HG03439 (cell line): Measurements from ENCODE around the gene ENOX1.
"Not testable (repeated sequence)": the region's sequence is repeated elsewhere in the genome, so short reads cannot be mapped to it uniquely, and the experiment has no call there.

Experiments used
- ATAC-seq: cut with Tn5 transposase; IDR thresholded peaks from one replicate; pipeline ENCODE4 v1.9.1; 2021; ENCODE audit warnings: mild to moderate bottlenecking, moderate library complexity; ENCODE audit not compliant: unreplicated experiment

The ENOX1 gene

GRCh38 chr13:43185226-43185625 is 601.5 kb downstream of the ENOX1 start:
- ATAC-seq, result no peak

- ATAC-seq, result no peak
These were observed 605.9 kb downstream of the ENOX1 start for GRCh38 chr13:43180837-43181236.

GRCh38 chr13:43180036-43180660 is 606.6 kb downstream of the ENOX1 start:
- no peak for ATAC-seq

- ATAC-seq, result no peak
These were observed 615.3 kb downstream of the ENOX1 start for GRCh38 chr13:43171489-43171888.

GRCh38 chr13:43170506-43170905 is 616.3 kb downstream of the ENOX1 start:
- no peak for ATAC-seq

GRCh38 chr13:43168434-43168833 is 618.3 kb downstream of the ENOX1 start:
- ATAC-seq, result not testable (repeated sequence)

- ATAC-seq, result no peak
These were observed 619.0 kb downstream of the ENOX1 start for GRCh38 chr13:43167731-43168130.

- ATAC-seq, result no peak
These were observed 619.9 kb downstream of the ENOX1 start for GRCh38 chr13:43166644-43167457.
